GM23338 (cell line): ENCODE data around the gene YTHDC2. TPM values are rescaled to one million over a fixed set of nuclear protein-coding genes. Genes with fewer than 3 reads are reported as not detected.
A peak's percentile ranks its signal among the peaks of the same experiment; 100 is the strongest.

Experiments used
- ATAC-seq: fragments of 200-7000 bp; cut with Tn5 transposase; 3 replicates; pipeline ENCODE4 v1.9.1; 2020
- DNase-seq: peaks from one replicate; pipeline ENCODE4 v3.0.0-alpha.2; 2015; ENCODE audit warnings: low spot score
- H2AFZ ChIP-seq: fragments of 200-600 bp; sonication (generic); 2 replicates; pipeline ENCODE4 v1.8.0; 2016; ENCODE audit warnings: antibody characterized with exemption, mild to moderate bottlenecking, moderate library complexity
- H3F3A ChIP-seq: fragments of 200-600 bp; sonication (generic); replicated peaks from 2 replicates; pipeline ENCODE4 v1.8.0; 2017; ENCODE audit warnings: antibody characterized with exemption, mixed run types, low read depth
- H3K27ac ChIP-seq: fragments of 200-600 bp; sonication (generic); 2 replicates; pipeline ENCODE4 v1.6.1; 2016; ENCODE audit warnings: low read depth
- H3K27me3 ChIP-seq: fragments of 200-600 bp; sonication (generic); 2 replicates; pipeline ENCODE4 v1.8.0; 2016; ENCODE audit warnings: mild to moderate bottlenecking, mixed run types, moderate library complexity; ENCODE audit not compliant: insufficient read depth
- H3K36me3 ChIP-seq: fragments of 200-600 bp; sonication (generic); 2 replicates; pipeline ENCODE4 v1.8.0; 2016; ENCODE audit warnings: mild to moderate bottlenecking; ENCODE audit not compliant: insufficient read depth
- H3K4me1 ChIP-seq: fragments of 200-600 bp; sonication (generic); 2 replicates; pipeline ENCODE4 v1.8.0; 2016; ENCODE audit warnings: mild to moderate bottlenecking, moderate library complexity; ENCODE audit not compliant: insufficient read depth
- H3K4me2 ChIP-seq: fragments of 200-600 bp; sonication (generic); 2 replicates; pipeline ENCODE4 v1.7.1; 2017; ENCODE audit warnings: mixed run types
- H3K4me3 ChIP-seq: fragments of 200-600 bp; sonication (generic); 2 replicates; pipeline ENCODE4 v1.6.1; 2016; ENCODE audit warnings: mixed run types
- H3K79me2 ChIP-seq: fragments of 200-600 bp; sonication (generic); replicated peaks from 2 replicates; pipeline ENCODE4 v1.8.0; 2017; ENCODE audit warnings: mild to moderate bottlenecking; ENCODE audit not compliant: insufficient read depth
- H3K9me2 ChIP-seq: fragments of 200-600 bp; sonication (generic); 2 replicates; pipeline ENCODE4 v1.8.0; 2017; ENCODE audit not compliant: insufficient read depth
- H4K20me1 ChIP-seq: fragments of 200-600 bp; sonication (generic); replicated peaks from 2 replicates; pipeline ENCODE4 v1.8.0; 2017; ENCODE audit warnings: mild to moderate bottlenecking; ENCODE audit not compliant: insufficient read depth
- H3K27ac Mint-ChIP-seq: 2 replicates; pipeline ENCODE4 v1.8.0; 2020; ENCODE audit warnings: inconsistent platforms, mild to moderate bottlenecking, moderate library complexity, mixed read lengths
- H3K27me3 Mint-ChIP-seq: 3 replicates; pipeline ENCODE4 v1.8.0; 2022; ENCODE audit warnings: low read depth, mild to moderate bottlenecking, moderate library complexity, mixed read lengths, inconsistent platforms; ENCODE audit not compliant: insufficient read depth, poor library complexity
- H3K36me3 Mint-ChIP-seq: 3 replicates; pipeline ENCODE4 v1.8.0; 2021; ENCODE audit warnings: low read depth, mild to moderate bottlenecking, inconsistent platforms, moderate library complexity, mixed read lengths
- H3K4me1 Mint-ChIP-seq: 3 replicates; pipeline ENCODE4 v1.8.0; 2020; ENCODE audit warnings: mild to moderate bottlenecking, inconsistent platforms, mixed read lengths
- H3K4me3 Mint-ChIP-seq: 3 replicates; pipeline ENCODE4 v1.8.0; 2021; ENCODE audit warnings: moderate library complexity, mild to moderate bottlenecking, inconsistent platforms, mixed read lengths
- H3K9me3 Mint-ChIP-seq: 3 replicates; pipeline ENCODE4 v1.8.0; 2020; ENCODE audit warnings: moderate library complexity, mild to moderate bottlenecking, inconsistent platforms, mixed read lengths
- CREB1 ChIP-seq: fragments of 250-450 bp; sonication (Bioruptor Pico); IDR thresholded peaks from 2 replicates; pipeline ENCODE4 v1.5.0; 2020; ENCODE audit warnings: low read depth, mild to moderate bottlenecking, moderate library complexity
- CTCF ChIP-seq, 2 experiments: fragments of 200-600 bp in 1 of 2; sonication (generic) in 1 of 2; conservative IDR thresholded peaks; 2 replicates each; pipeline versions ENCODE4 v1.5.1 to v1.6.1; 2016 to 2017; ENCODE audit warnings: antibody characterized with exemption in 2 of 2, low read depth in 2 of 2, mild to moderate bottlenecking in 2 of 2, moderate library complexity in 1 of 2
- ETS1 ChIP-seq: IDR thresholded peaks from 2 replicates; pipeline ENCODE4 v1.6.1; 2016; ENCODE audit warnings: antibody characterized with exemption
- EZH2 ChIP-seq: fragments of 200-600 bp; sonication (generic); IDR thresholded peaks from one replicate; pipeline ENCODE4 v1.8.0; 2017; ENCODE audit warnings: antibody characterized with exemption, mild to moderate bottlenecking, low read depth; ENCODE audit not compliant: unreplicated experiment
- EZH2phosphoT487 ChIP-seq: fragments of 200-600 bp; sonication (generic); IDR thresholded peaks from one replicate; pipeline ENCODE4 v1.8.1; 2018; ENCODE audit warnings: antibody characterized with exemption; ENCODE audit not compliant: unreplicated experiment
- JUNB ChIP-seq: IDR thresholded peaks from one replicate; pipeline ENCODE4 v1.6.1; 2016; ENCODE audit warnings: antibody characterized with exemption; ENCODE audit not compliant: unreplicated experiment
- NANOG ChIP-seq: IDR thresholded peaks from 2 replicates; pipeline ENCODE4 v1.6.1; 2016; ENCODE audit warnings: antibody characterized with exemption, borderline replicate concordance
- POLR2AphosphoS5 ChIP-seq: IDR thresholded peaks from 2 replicates; pipeline ENCODE4 v1.6.1; 2016; ENCODE audit warnings: antibody characterized with exemption, low read depth
- STAT1 ChIP-seq: IDR thresholded peaks from one replicate; pipeline ENCODE4 v1.6.1; 2016; ENCODE audit warnings: antibody characterized with exemption; ENCODE audit not compliant: unreplicated experiment
- ZNF114 ChIP-seq: fragments of 250-450 bp; sonication (Bioruptor Pico); IDR thresholded peaks from 2 replicates; pipeline ENCODE4 v1.5.0; 2020; ENCODE audit warnings: mild to moderate bottlenecking, moderate library complexity
- ZNF462 ChIP-seq: fragments of 250-450 bp; sonication (Bioruptor Pico); IDR thresholded peaks from 2 replicates; pipeline ENCODE4 v1.5.0; 2020; ENCODE audit warnings: mild to moderate bottlenecking, moderate library complexity
- polyA plus RNA-seq: library from polyadenylated mRNA; unstranded; fragments of >200 nt; fragmentation: Nextera tagmentation; extraction: Ambion mirVana; gene quantifications from 2 replicates; pipeline ENCODE4 v1.2.1, GENCODE V29; 2016
- total RNA-seq: library from RNA; depleted of rRNA; stranded (reverse); fragments of >200 nt; shearing (Covaris generic); gene quantifications from 2 replicates; pipeline ENCODE4 v1.2.3, GENCODE V29; 2014

YTHDC2 gene
- total and polyA plus RNA-seq, 2 experiments from 2014 or later, result 19.9 to 33.9 TPM

- TF ChIP-seq POLR2AphosphoS5 (no peak), EZH2 (no peak), CREB1 (CRISPR knock-in tag) (no peak), JUNB (no peak), NANOG (no peak), EZH2phosphoT487 (no peak), ZNF114 (CRISPR knock-in tag) (no peak), STAT1 (no peak), ETS1 (no peak)
Observed at GRCh38 chr5:113508756-113509155, 4.7 kb upstream of the YTHDC2 start (continued).

- Histone ChIP-seq H2AFZ (no peak overlapping the region), H3K4me2 (no peak overlapping the region), H3K4me1 (peaks cover 11% of the 10 kb centered on the region), H3K36me3 (no peaks in the 10 kb centered on the region), H3K27ac (no peak overlapping the region), H3K79me2 (peaks cover 11% of the 10 kb centered on the region), H3K27me3 (no peaks in the 10 kb centered on the region), H3K9me2 (no peaks in the 10 kb centered on the region), H4K20me1 (peaks cover 7% of the 10 kb centered on the region), H3K4me3 (no peak overlapping the region), H3F3A (no peaks in the 10 kb centered on the region)
- Mint-ChIP-seq H3K27ac (no peak overlapping the region), H3K27me3 (peaks cover 2% of the 10 kb centered on the region), H3K4me3 (no peak overlapping the region), H3K9me3 (no peaks in the 10 kb centered on the region), H3K4me1 (peaks cover 10% of the 10 kb centered on the region), H3K36me3 (peaks cover 5% of the 10 kb centered on the region; the same call in 2 of the 3 replicates)
- TF ChIP-seq ZNF114 (CRISPR knock-in tag) (no peak), CTCF (conservative IDR thresholded peaks at IDR 0.05; ENCODE audit: low read depth in 2 of 2) (peak; percentile 43 to 50; a peak in 3 of 4 replicates)
- DNase-seq (no peak), ATAC-seq (no peak)
Observed at GRCh38 chr5:113510836-113511451, 2.5 kb upstream of the YTHDC2 start.

- no peak overlapping the region for H3K27ac ChIP-seq
- H3K4me3 ChIP-seq, result no peak overlapping the region
- H3K4me2 ChIP-seq, result no peak overlapping the region
- H3K27me3 Mint-ChIP-seq, result peaks cover 2% of the 10 kb centered on the region
- peaks cover 11% of the 10 kb centered on the region for H3K79me2 ChIP-seq
- no peak overlapping the region for H2AFZ ChIP-seq
- no peaks in the 10 kb centered on the region; the same call in 2 of the 3 replicates for H3K9me3 Mint-ChIP-seq
- H3F3A ChIP-seq, result no peaks in the 10 kb centered on the region
- peaks cover 12% of the 10 kb centered on the region; the same call in 2 of the 3 replicates for H3K36me3 Mint-ChIP-seq
- no peak for DNase-seq
- H3K9me2 ChIP-seq, result no peaks in the 10 kb centered on the region
- no peak for ATAC-seq
- H3K27me3 ChIP-seq, result no peaks in the 10 kb centered on the region
- peaks cover 7% of the 10 kb centered on the region for H4K20me1 ChIP-seq
- no peak overlapping the region for H3K27ac Mint-ChIP-seq
- peaks cover 11% of the 10 kb centered on the region for H3K4me1 ChIP-seq
- 0 out of 3 replicates have a peak overlapping the region, but pooled peaks have one; percentile 23 for H3K4me3 Mint-ChIP-seq
- H3K36me3 ChIP-seq, result no peaks in the 10 kb centered on the region; the same call in 1 of the 2 replicates
- peaks cover 10% of the 10 kb centered on the region for H3K4me1 Mint-ChIP-seq
- no peak for TF ChIP-seq ZNF462
Observed at GRCh38 chr5:113512341-113512740, 1.2 kb upstream of the YTHDC2 start.
